GM18909 (cell line): Measurements from ENCODE around the gene PSEN1.
"Not testable (repeated sequence)": the region's sequence is repeated elsewhere in the genome, so short reads cannot be mapped to it uniquely, and the experiment has no call there.

Experiments used
- ATAC-seq: cut with Tn5 transposase; IDR thresholded peaks from one replicate; pipeline ENCODE4 v1.9.1; 2021; ENCODE audit warnings: mild to moderate bottlenecking; ENCODE audit not compliant: unreplicated experiment, poor library complexity

The PSEN1 gene

GRCh38 chr14:73162251-73162650 lies 25.9 kb downstream of the PSEN1 start:
- ATAC-seq = no peak

- no peak for ATAC-seq
These were observed 30.1 kb downstream of the PSEN1 start for GRCh38 chr14:73166399-73166798.

GRCh38 chr14:73167727-73168126 lies 31.4 kb downstream of the PSEN1 start:
- ATAC-seq = no peak

GRCh38 chr14:73168274-73168673 lies 32.0 kb downstream of the PSEN1 start:
- no peak for ATAC-seq

- no peak for ATAC-seq
These were observed 32.4 kb downstream of the PSEN1 start for GRCh38 chr14:73168691-73169090.

- ATAC-seq = not testable (repeated sequence)
These were observed 33.5 kb downstream of the PSEN1 start for GRCh38 chr14:73169855-73170254.

GRCh38 chr14:73170686-73171085 lies 34.4 kb downstream of the PSEN1 start:
- ATAC-seq = no peak

GRCh38 chr14:73172500-73172899 lies 36.2 kb downstream of the PSEN1 start:
- no peak for ATAC-seq

GRCh38 chr14:73173092-73173735 lies 36.9 kb downstream of the PSEN1 start:
- no peak for ATAC-seq

- ATAC-seq = no peak
These were observed 40.4 kb downstream of the PSEN1 start for GRCh38 chr14:73176685-73177084.

- no peak for ATAC-seq
These were observed 44.1 kb downstream of the PSEN1 start for GRCh38 chr14:73180385-73180805.

- not testable (repeated sequence) for ATAC-seq
These were observed 44.7 kb downstream of the PSEN1 start for GRCh38 chr14:73180969-73181368.

- no peak for ATAC-seq
These were observed 52.2 kb downstream of the PSEN1 start for GRCh38 chr14:73188501-73188911.

GRCh38 chr14:73189651-73190050 lies 53.3 kb downstream of the PSEN1 start:
- no peak for ATAC-seq

- no peak for ATAC-seq
These were observed 55.1 kb downstream of the PSEN1 start for GRCh38 chr14:73191441-73191840.

- ATAC-seq = not testable (repeated sequence)
These were observed 58.0 kb downstream of the PSEN1 start for GRCh38 chr14:73194306-73194705.

- ATAC-seq = no peak
These were observed 61.9 kb downstream of the PSEN1 start for GRCh38 chr14:73198253-73198652.

GRCh38 chr14:73203527-73203926 lies 67.2 kb downstream of the PSEN1 start:
- ATAC-seq = no peak

- ATAC-seq = no peak
These were observed 71.3 kb downstream of the PSEN1 start for GRCh38 chr14:73207615-73208014.

- no peak for ATAC-seq
These were observed 72.1 kb downstream of the PSEN1 start for GRCh38 chr14:73208390-73208789.

- ATAC-seq = no peak
These were observed 72.5 kb downstream of the PSEN1 start for GRCh38 chr14:73208846-73209245.

GRCh38 chr14:73209953-73210352 lies 73.6 kb downstream of the PSEN1 start:
- no peak for ATAC-seq
